Thyroid gland (tissue), 4 donors: ENCODE data around the gene SYT4. TPM values are rescaled to one million over a fixed set of nuclear protein-coding genes. Genes with fewer than 3 reads are reported as not detected.

Experiments
- DNase-seq, 2 donors: peaks; one replicate each; pipeline ENCODE4 v3.0.0-alpha.2; 2019
- H3K27ac ChIP-seq, 3 donors: fragments of 200-600 bp; sonication (generic); 1 replicate in 2 of 3; 2 replicates in 1 of 3; pipeline ENCODE4 v1.5.1; 2016 to 2019; ENCODE audit warnings: mild to moderate bottlenecking in 1 of 3, moderate library complexity in 1 of 3
- H3K27me3 ChIP-seq: fragments of 200-600 bp; sonication (generic); one replicate; pipeline ENCODE4 v1.5.1; 2019
- H3K36me3 ChIP-seq, 2 donors: fragments of 200-600 bp; sonication (generic); one replicate each; pipeline ENCODE4 v1.5.1; 2016 to 2019
- H3K4me1 ChIP-seq, 2 donors: fragments of 200-600 bp; sonication (generic); one replicate each; pipeline ENCODE4 v1.5.1; 2017 to 2019
- H3K4me3 ChIP-seq, 3 donors: fragments of 200-600 bp; sonication (generic); replicated peaks in 1 of 3; 1 replicate in 2 of 3; 2 replicates in 1 of 3; pipeline ENCODE4 v1.5.1; 2016; ENCODE audit warnings: mild to moderate bottlenecking in 1 of 3
- H3K9me3 ChIP-seq: fragments of 200-600 bp; sonication (generic); one replicate; pipeline ENCODE4 v1.5.1; 2017
- POLR2A ChIP-seq, 2 donors: fragments of 450-650 bp; IDR thresholded peaks; one replicate each; pipeline ENCODE4 v1.6.1; 2017; ENCODE audit warnings: antibody characterized with exemption in 2 of 2, mild to moderate bottlenecking in 2 of 2, moderate library complexity in 1 of 2
- WGBS, 2 donors: methylation state at CpG; one replicate each; pipeline ENCODE4 v1.1.5; 2017; 5-methylcytosine and 5-hydroxymethylcytosine counted together
- intact Hi-C: fragments of 100-400 bp; cut with DNase I; formaldehyde crosslinking; loops from one replicate; pipeline ENCODE4 v1.15.1; 2023
- total RNA-seq, 4 donors: library from RNA; depleted of rRNA; stranded (reverse); fragments of >200 nt; gene quantifications; one replicate each; pipeline ENCODE4 v1.2.3, GENCODE V29; 2016
- TF ChIP-seq, protein P1 (sequence below), 6 experiments: fragments of 200-600 bp in 3 of 6; fragments of 450-650 bp in 3 of 6; sonication (generic) in 3 of 6; IDR thresholded peaks; one replicate each; pipeline ENCODE4 v1.5.1; 2016 to 2019; ENCODE audit warnings: antibody characterized with exemption in 6 of 6, mild to moderate bottlenecking in 2 of 6, inconsistent platforms in 1 of 6, moderate library complexity in 1 of 6

SYT4 gene
- total RNA-seq, 4 donors from 2014 or later = 0.38 to 3.0 TPM; not detected in 2

DNA sequence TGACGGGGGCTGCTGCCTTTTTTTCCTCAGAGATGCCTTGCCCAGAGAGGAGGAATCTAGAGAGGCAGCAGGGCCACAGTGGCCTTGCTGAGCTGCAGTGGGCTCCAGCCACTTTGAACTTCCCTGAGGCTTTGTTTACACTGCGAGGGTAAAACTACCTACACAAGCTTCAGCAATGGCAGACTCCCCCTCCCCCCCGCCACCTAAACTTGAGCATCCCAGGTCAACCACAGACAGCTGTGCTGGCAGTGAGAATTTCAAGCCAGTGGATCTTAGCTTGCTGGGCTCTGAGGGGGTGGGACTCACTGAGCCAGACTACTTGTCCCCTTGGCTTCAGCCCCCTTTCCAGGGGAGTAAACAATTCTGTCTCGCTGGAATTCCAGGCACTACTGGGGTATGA is 11.8 kb downstream of the SYT4 start:
- Histone ChIP-seq H3K27me3 (no peaks in the 10 kb centered on the region), H3K36me3 (no peaks in the 10 kb centered on the region), H3K4me3 (no peak overlapping the region), H3K4me1 (no peaks in the 10 kb centered on the region), H3K27ac (no peak overlapping the region), H3K9me3 (no peaks in the 10 kb centered on the region)
- intact Hi-C loops = no loop called here
- TF ChIP-seq POLR2A (IDR thresholded peaks at IDR 0.05) = no peak
- TF ChIP-seq, protein P1, sequence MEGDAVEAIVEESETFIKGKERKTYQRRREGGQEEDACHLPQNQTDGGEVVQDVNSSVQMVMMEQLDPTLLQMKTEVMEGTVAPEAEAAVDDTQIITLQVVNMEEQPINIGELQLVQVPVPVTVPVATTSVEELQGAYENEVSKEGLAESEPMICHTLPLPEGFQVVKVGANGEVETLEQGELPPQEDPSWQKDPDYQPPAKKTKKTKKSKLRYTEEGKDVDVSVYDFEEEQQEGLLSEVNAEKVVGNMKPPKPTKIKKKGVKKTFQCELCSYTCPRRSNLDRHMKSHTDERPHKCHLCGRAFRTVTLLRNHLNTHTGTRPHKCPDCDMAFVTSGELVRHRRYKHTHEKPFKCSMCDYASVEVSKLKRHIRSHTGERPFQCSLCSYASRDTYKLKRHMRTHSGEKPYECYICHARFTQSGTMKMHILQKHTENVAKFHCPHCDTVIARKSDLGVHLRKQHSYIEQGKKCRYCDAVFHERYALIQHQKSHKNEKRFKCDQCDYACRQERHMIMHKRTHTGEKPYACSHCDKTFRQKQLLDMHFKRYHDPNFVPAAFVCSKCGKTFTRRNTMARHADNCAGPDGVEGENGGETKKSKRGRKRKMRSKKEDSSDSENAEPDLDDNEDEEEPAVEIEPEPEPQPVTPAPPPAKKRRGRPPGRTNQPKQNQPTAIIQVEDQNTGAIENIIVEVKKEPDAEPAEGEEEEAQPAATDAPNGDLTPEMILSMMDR (IDR thresholded peaks at IDR 0.05) = no peak
- WGBS, 2 donors = 73 to 82% methylated on average over 3 to 4 of the region's 4 CpGs
- no peak for DNase-seq

- TF ChIP-seq, protein P1 (IDR thresholded peaks at IDR 0.05) = no peak
- 90 to 95% methylated on average over 1 of the region's 1 CpG for WGBS, 2 donors
- DNase-seq = no peak
- no peaks in the 10 kb centered on the region for H3K9me3 ChIP-seq
- H3K27ac ChIP-seq = no peak overlapping the region
- no peaks in the 10 kb centered on the region for H3K27me3 ChIP-seq
- H3K4me1 ChIP-seq = no peaks in the 10 kb centered on the region
- no peak overlapping the region for H3K4me3 ChIP-seq
- intact Hi-C loops = no loop called here
- no peaks in the 10 kb centered on the region for H3K36me3 ChIP-seq
Observed at GRCh38 chr18:43248610-43249249, 28.6 kb downstream of the SYT4 start.

- TF ChIP-seq, protein P1 (IDR thresholded peaks at IDR 0.05) = no peak
- TF ChIP-seq POLR2A (IDR thresholded peaks at IDR 0.05) = no peak
- Histone ChIP-seq H3K4me1 (no peaks in the 10 kb centered on the region), H3K27me3 (no peaks in the 10 kb centered on the region), H3K4me3 (no peak overlapping the region), H3K9me3 (no peaks in the 10 kb centered on the region), H3K27ac (no peak overlapping the region), H3K36me3 (no peaks in the 10 kb centered on the region)
- WGBS, 2 donors = 90% methylated on average over 1 of the region's 1 CpG
- intact Hi-C loops = no loop called here
- DNase-seq = no peak
Observed at GRCh38 chr18:43247944-43248343, 29.3 kb downstream of the SYT4 start.

GRCh38 chr18:43238429-43238828 is 38.9 kb downstream of the SYT4 start:
- no peaks in the 10 kb centered on the region for H3K27me3 ChIP-seq
- H3K9me3 ChIP-seq = no peaks in the 10 kb centered on the region
- no peaks in the 10 kb centered on the region for H3K36me3 ChIP-seq
- no peak overlapping the region for H3K4me3 ChIP-seq
- intact Hi-C loops = no loop called here
- no peak for TF ChIP-seq POLR2A (IDR thresholded peaks at IDR 0.05)
- TF ChIP-seq, protein P1 (IDR thresholded peaks at IDR 0.05) = no peak
- no peak for DNase-seq
- H3K27ac ChIP-seq = no peak overlapping the region
- H3K4me1 ChIP-seq = no peaks in the 10 kb centered on the region
- 72 to 74% methylated on average over 2 of the region's 2 CpGs for WGBS, 2 donors

DNA sequence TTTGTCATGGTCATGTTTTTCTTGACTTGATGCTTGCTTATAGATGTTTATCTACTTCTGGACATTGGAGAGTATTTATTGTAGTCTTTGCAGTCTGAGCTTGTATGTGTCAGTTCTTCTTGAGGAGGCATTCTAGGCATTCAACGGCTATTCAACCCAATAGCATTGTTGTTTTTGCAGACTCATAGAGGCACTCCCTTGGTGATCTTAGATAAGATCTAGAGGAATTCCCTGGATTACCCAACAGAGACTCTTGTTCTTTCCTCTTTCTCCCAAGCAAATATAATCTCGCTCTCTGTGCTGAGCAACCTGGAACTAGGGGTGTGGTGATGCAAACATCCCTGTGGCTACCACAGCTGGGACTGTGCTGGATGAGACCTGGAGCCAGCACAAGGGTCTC is 40.4 kb downstream of the SYT4 start:
- no peaks in the 10 kb centered on the region for H3K36me3 ChIP-seq
- intact Hi-C loops = no loop called here
- H3K4me1 ChIP-seq = no peaks in the 10 kb centered on the region
- H3K27ac ChIP-seq = no peak overlapping the region
- H3K9me3 ChIP-seq = no peaks in the 10 kb centered on the region
- WGBS, 2 donors = 19 to 21% methylated on average over 2 of the region's 2 CpGs
- no peak for TF ChIP-seq POLR2A (IDR thresholded peaks at IDR 0.05)
- TF ChIP-seq, protein P1 (IDR thresholded peaks at IDR 0.05) = no peak
- DNase-seq = no peak
- no peaks in the 10 kb centered on the region for H3K27me3 ChIP-seq
- no peak overlapping the region for H3K4me3 ChIP-seq
